Measurements from ENCODE around the gene BSN. TPM values are rescaled to one million over a fixed set of nuclear protein-coding genes. Genes with fewer than 3 reads are reported as not detected.

BSN gene
- total RNA-seq, 4 donors from 2014 or later = 0.04 to 0.59 (median 0.15) TPM

DNA sequence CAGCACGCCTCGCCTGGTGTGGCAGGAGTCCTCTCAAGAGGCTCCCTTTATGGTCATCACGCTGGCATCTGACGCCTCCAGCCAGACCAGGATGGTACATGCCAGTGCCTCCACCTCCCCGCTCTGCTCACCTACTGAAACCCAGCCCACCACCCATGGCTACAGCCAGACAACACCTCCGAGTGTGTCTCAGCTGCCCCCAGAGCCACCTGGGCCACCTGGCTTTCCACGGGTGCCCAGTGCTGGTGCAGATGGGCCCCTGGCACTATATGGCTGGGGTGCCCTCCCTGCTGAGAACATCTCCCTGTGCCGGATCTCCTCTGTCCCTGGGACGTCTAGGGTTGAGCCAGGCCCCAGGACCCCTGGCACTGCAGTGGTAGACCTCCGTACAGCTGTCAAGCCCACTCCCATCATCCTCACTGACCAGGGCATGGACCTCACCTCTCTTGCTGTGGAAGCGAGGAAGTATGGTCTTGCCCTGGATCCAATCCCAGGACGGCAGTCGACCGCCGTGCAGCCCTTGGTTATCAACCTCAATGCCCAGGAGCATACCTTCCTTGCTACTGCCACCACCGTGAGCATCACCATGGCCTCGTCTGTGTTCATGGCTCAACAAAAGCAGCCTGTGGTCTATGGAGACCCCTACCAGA is 100.0 kb downstream of the BSN start:
- no peak overlapping the region for H3K4me3 ChIP-seq
- no peaks in the 10 kb centered on the region for H3K36me3 ChIP-seq
- no peak for DNase-seq (ENCODE audit: low spot score in 2 of 2)
- 90% methylated on average over 15 of the region's 17 CpGs for WGBS
- no peak for TF ChIP-seq POLR2A (IDR thresholded peaks at IDR 0.05)
- TF ChIP-seq POLR2AphosphoS5 (IDR thresholded peaks at IDR 0.05) = no peak
- no peak for TF ChIP-seq CTCF (IDR thresholded peaks at IDR 0.05)
- no peak for TF ChIP-seq EP300 (IDR thresholded peaks at IDR 0.05)
- H3K27me3 ChIP-seq = peaks cover 3% of the 10 kb centered on the region
- no peak overlapping the region for H3K27ac ChIP-seq
- H3K4me1 ChIP-seq = no peaks in the 10 kb centered on the region
- no peaks in the 10 kb centered on the region for H3K9me3 ChIP-seq

DNA sequence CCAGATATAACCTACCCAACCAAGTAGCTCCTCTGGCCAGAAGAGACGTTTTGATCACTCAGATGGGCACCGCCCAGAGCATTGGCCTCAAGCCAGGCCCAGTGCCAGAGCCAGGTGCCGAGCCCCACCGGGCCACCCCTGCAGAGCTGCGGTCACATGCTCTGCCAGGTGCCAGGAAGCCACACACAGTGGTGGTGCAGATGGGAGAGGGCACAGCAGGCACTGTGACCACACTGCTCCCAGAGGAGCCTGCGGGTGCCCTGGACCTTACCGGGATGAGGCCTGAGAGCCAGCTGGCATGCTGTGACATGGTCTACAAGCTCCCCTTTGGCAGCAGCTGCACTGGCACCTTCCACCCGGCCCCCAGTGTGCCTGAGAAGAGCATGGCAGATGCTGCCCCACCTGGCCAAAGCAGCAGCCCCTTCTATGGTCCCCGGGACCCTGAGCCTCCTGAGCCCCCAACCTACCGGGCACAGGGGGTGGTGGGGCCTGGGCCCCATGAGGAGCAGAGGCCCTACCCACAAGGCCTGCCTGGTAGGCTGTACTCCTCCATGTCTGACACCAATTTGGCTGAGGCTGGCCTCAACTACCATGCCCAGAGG is 100.8 kb downstream of the BSN start:
- no CpG with 5 or more reads among the region's 10 CpGs for WGBS
- no peak overlapping the region for H3K4me3 ChIP-seq
- no peaks in the 10 kb centered on the region for H3K36me3 ChIP-seq
- DNase-seq (ENCODE audit: low spot score in 2 of 2) = no peak
- H3K9me3 ChIP-seq = no peaks in the 10 kb centered on the region
- H3K27ac ChIP-seq = no peak overlapping the region
- H3K4me1 ChIP-seq = no peaks in the 10 kb centered on the region
- peaks cover 3% of the 10 kb centered on the region for H3K27me3 ChIP-seq
- TF ChIP-seq CTCF (IDR thresholded peaks at IDR 0.05) (no peak), POLR2AphosphoS5 (IDR thresholded peaks at IDR 0.05) (no peak), POLR2A (IDR thresholded peaks at IDR 0.05) (no peak), EP300 (IDR thresholded peaks at IDR 0.05) (no peak)

- H3K4me1 ChIP-seq = no peaks in the 10 kb centered on the region
- no peak overlapping the region for H3K4me3 ChIP-seq
- H3K36me3 ChIP-seq = no peaks in the 10 kb centered on the region
- no peaks in the 10 kb centered on the region for H3K9me3 ChIP-seq
- peaks cover 3% of the 10 kb centered on the region for H3K27me3 ChIP-seq
- TF ChIP-seq POLR2AphosphoS5 (IDR thresholded peaks at IDR 0.05) (no peak), EP300 (IDR thresholded peaks at IDR 0.05) (no peak), CTCF (IDR thresholded peaks at IDR 0.05) (no peak)
- H3K27ac ChIP-seq = no peak overlapping the region
- no peak for DNase-seq (ENCODE audit: low spot score in 2 of 2)
- WGBS = 94% methylated on average over 13 of the region's 19 CpGs
Observed at GRCh38 chr3:49655731-49656285, 101.5 kb downstream of the BSN start.

DNA sequence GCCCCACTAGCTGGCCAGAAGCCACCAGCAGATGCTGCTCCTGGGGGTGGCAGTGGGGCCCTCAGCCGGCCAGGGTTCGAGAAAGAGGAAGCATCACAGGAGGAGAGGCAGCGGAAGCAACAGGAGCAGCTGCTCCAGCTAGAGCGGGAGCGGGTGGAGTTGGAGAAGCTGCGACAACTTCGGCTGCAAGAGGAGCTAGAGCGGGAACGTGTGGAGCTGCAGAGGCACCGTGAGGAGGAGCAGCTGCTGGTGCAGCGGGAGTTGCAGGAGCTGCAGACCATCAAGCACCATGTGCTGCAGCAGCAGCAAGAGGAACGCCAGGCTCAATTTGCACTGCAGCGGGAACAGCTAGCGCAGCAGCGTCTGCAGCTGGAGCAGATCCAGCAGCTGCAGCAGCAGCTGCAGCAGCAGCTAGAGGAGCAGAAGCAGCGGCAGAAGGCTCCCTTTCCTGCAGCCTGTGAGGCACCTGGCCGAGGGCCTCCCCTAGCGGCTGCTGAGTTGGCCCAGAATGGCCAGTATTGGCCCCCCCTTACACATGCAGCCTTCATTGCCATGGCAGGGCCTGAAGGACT is 102.3 kb downstream of the BSN start:
- H3K4me1 ChIP-seq = no peaks in the 10 kb centered on the region
- peaks cover 3% of the 10 kb centered on the region for H3K27me3 ChIP-seq
- DNase-seq (ENCODE audit: low spot score in 2 of 2) = no peak
- TF ChIP-seq CTCF (IDR thresholded peaks at IDR 0.05) = no peak
- TF ChIP-seq EP300 (IDR thresholded peaks at IDR 0.05) = no peak
- TF ChIP-seq POLR2AphosphoS5 (IDR thresholded peaks at IDR 0.05) = no peak
- no peak for TF ChIP-seq POLR2A (IDR thresholded peaks at IDR 0.05)
- no peak overlapping the region for H3K27ac ChIP-seq
- H3K9me3 ChIP-seq = no peaks in the 10 kb centered on the region
- no peak overlapping the region for H3K4me3 ChIP-seq
- 55% methylated on average over 9 of the region's 18 CpGs for WGBS
- no peaks in the 10 kb centered on the region for H3K36me3 ChIP-seq

DNA sequence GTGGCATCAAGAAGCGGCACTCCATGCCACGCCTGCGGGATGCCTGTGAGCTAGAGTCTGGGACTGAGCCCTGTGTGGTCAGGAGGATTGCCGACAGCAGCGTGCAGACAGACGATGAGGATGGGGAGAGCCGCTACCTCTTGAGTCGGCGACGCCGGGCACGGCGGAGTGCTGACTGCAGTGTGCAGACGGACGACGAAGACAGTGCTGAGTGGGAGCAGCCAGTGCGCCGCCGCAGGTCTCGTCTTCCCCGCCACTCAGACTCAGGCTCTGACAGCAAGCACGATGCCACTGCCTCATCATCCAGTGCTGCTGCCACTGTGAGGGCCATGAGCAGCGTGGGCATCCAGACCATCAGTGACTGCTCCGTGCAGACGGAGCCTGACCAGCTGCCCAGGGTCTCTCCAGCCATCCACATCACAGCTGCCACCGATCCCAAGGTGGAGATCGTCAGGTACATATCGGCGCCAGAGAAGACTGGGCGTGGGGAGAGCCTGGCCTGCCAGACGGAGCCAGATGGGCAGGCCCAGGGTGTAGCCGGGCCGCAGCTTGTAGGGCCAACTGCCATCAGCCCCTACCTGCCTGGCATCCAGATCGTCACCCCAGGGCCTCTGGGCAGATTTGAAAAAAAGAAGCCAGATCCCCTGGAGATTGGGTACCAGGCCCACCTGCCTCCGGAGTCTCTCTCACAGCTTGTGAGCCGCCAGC is 103.1 kb downstream of the BSN start:
- Histone ChIP-seq H3K27ac (no peak overlapping the region), H3K9me3 (no peaks in the 10 kb centered on the region), H3K4me3 (no peak overlapping the region), H3K27me3 (peaks cover 3% of the 10 kb centered on the region), H3K4me1 (no peaks in the 10 kb centered on the region), H3K36me3 (no peaks in the 10 kb centered on the region)
- no peak for TF ChIP-seq POLR2A (IDR thresholded peaks at IDR 0.05)
- TF ChIP-seq POLR2AphosphoS5 (IDR thresholded peaks at IDR 0.05) = no peak
- TF ChIP-seq CTCF (IDR thresholded peaks at IDR 0.05) = no peak
- TF ChIP-seq EP300 (IDR thresholded peaks at IDR 0.05) = no peak
- no peak for DNase-seq (ENCODE audit: low spot score in 2 of 2)
- 81% methylated on average over 32 of the region's 36 CpGs for WGBS

All from suprapubic skin (tissue), 4 donors.